ENCODE results near the gene DYNC1H1.
"Not testable (repeated sequence)": the region's sequence is repeated elsewhere in the genome, so short reads cannot be mapped to it uniquely, and the experiment has no call there.

Gene DYNC1H1

GRCh38 chr14:102043251-102044025 lies 79.1 kb downstream of the DYNC1H1 start:
- no peak for DNase-seq

DNA sequence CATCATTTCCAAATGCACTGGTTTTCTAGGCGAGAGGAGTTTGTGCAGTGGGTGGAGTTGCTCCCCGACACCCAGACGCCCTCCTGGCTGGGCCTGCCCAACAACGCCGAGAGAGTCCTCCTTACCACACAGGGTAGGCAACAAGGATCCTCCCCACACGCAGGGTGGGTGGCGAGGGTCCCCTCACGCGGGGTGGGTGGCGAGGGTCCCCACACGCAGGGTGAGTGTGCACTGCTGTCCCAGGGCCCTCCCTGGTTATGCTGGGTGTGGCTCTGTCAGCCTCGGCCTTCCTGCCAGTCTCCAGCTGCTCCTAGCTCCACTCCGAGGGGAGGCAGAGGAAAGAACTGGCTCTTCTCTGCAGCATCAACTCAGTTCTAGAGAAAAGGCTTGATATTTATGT lies 80.2 kb downstream of the DYNC1H1 start:
- DNase-seq, result no peak

- DNase-seq, result peak in 1 of 2 experiments; percentile 9
These were observed 82.2 kb downstream of the DYNC1H1 start for GRCh38 chr14:102046337-102047278.

DNA sequence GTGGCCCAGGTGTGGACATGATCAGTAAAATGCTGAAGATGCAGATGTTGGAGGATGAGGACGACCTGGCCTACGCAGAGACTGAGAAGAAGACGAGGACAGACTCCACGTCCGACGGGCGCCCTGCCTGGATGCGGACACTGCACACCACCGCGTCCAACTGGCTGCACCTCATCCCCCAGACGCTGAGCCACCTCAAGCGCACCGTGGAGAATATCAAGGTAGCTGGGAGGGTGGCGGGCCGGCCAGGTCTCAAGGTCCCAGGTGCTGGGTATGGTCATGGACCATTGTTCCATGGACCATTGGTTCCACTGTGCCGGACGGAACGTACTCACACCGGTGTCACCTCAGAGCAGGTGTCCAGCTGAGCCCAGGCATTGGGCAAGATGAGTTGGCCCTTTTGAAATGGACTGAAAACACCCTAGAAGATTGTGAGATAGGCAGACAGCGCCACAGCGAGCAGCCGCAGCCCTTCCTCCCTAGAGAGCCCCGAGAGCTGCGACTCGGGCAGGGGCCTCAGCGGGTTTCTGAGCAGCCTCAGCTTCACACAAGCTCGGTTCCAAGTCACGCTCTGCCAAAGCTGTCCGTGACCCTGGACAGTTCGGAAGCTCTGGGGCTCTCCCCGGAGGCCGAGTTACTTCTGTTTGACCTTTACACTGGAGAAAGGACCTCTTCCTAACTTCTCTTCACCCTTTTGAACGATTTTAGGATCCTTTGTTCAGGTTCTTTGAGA lies 83.6 kb downstream of the DYNC1H1 start:
- no peak for DNase-seq

- DNase-seq, result no peak
These were observed 85.1 kb downstream of the DYNC1H1 start for GRCh38 chr14:102049258-102050025.

DNA sequence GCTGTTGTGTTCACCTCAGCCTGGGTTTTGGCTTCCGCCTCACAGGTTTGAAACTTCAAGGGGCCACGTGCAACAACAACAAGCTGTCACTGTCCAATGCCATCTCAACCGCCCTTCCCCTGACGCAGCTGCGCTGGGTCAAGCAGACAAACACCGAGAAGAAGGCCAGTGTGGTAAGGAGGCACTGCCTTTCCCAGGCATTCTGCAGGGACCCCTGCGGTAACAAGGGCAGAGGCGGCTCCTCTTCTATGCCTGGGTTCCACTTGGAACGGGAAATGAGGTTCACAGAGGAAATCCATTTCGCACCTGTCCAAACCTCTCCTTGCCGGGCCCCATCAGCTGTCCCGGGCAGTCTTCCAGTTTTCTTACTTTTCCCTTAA lies 85.6 kb downstream of the DYNC1H1 start:
- no peak for DNase-seq

DNA sequence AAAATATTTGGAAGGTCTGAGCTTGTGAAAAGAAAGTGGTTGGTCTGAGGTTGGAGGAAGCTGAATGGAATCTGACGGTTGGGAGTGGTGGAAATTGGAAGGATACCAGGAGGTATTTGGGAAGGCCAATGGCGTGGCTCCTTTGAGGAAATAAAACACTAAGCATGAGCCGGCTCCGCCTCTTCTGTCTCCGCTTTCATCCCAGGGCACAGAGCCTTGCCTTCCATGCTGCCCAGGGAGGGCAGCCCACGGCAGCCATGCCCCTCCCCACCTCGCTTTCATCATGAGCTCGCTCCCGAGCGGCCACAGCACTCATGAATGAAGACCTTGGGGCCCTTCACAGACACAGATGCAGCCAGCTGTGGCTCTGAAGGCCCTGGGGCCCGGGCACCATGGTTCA lies 86.3 kb downstream of the DYNC1H1 start:
- no peak for DNase-seq

DNA sequence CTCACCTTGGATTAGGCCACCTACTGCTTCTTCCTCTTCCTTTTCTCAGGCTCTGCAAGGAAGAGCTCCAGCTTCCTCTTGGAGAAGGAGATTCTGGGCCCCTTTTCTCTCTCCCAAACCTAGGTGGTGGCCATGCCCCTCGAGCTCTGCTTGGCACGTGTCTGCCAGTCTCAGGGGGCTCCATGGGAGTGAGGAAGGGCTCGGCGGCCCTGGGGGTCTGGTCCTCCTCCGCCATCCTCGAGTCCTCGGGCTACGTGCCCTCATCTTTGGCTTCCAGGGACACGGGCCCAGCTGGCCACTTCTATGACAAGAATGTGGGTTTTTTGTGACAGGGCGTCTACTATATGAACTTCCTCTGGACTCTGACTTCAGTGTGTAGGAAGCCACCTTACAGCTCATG lies 88.1 kb downstream of the DYNC1H1 start:
- DNase-seq, result no peak

- DNase-seq, result no peak
These were observed 91.0 kb downstream of the DYNC1H1 start for GRCh38 chr14:102055181-102055901.

DNA sequence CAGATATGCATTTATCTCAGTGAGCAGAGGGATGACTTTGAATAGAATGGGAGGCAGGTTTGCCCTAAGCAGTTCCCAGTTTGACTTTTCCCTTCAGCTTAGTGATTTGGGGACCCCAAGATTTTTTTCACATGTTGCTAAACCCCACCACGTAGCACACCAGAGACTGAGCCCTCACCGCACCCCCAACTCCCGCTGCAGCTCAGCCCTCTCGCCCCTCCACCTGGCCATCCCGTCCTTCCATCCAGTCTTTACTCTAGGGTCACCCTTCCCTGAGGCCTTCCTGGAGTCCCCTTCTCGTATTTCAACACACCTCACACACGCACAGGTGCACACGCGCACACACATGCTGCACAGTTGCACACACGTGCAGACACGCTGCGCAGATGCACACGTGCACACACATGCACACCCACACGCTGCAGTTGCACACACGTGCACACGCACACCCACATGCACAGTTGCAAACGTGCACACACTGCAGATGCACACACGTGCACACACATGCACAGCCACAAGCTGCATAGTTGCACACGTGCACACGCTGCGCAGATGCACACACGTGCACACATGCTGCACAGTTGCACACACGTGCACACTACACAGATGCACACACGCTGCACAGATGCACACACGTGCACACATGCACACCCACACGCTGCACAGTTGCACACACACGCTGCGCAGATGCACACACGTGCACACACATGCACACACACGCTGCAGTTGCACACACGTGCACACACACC lies 92.5 kb downstream of the DYNC1H1 start:
- no peak for DNase-seq

- DNase-seq, result no peak
These were observed 93.2 kb downstream of the DYNC1H1 start for GRCh38 chr14:102057480-102058114.

- DNase-seq, result no peak
These were observed 93.8 kb downstream of the DYNC1H1 start for GRCh38 chr14:102058146-102058545.

GRCh38 chr14:102058961-102059360 lies 94.6 kb downstream of the DYNC1H1 start:
- DNase-seq, result no peak

DNA sequence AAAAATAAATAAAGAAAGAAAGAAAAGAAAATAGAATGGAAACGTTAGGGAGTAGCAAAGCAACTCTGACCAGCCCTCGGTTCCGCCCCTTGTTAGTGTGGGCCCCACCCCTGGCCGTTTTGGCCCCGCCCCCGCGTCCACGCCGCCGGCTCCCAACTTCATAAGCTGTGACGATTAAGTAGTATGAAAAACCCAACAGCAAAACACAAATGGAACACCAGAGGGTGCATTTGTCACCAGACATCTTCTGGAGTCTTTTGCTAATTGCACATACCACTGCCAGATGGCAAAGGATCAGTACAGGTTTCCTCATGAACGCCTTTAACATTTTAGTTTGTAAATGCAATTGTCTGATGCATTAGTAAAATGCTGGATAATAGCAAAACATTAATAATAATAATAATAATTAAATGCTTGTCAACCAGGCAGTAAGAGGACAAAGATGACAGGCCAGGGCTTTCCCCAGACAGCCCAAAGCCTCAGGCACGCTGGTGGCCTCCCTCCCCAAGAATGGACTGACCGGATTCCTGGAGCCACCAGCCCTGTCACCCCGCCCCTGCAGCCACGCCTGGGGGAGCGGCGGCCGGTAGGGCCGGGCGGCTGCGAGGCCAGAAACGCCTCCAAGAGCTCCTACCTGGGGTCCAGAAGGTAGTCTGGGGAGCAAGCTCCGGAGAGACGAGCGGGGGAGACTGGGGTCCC lies 98.9 kb downstream of the DYNC1H1 start:
- DNase-seq, result peak; percentile 60 to 64

- DNase-seq, result no peak
These were observed 99.5 kb downstream of the DYNC1H1 start for GRCh38 chr14:102063808-102064429.

DNA sequence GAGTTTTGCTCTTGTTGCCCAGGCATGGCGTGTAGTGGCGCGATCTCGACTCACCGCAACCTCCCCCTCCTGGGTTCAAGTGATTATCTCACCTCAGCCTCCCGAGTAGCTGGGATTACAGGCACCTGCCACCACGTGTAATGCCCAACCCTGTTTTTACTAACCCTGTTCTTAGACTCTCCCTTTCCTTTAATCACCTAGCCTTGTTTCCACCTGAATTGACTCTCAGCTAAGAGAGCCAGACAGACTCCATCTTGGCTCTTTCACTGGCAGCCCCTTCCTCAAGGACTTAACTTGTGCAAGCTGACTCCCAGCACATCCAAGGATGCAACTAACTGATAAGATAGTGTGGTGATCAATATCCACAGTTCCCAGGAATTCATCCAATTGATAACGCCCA lies 100.2 kb downstream of the DYNC1H1 start:
- not testable (repeated sequence) for DNase-seq

DNA sequence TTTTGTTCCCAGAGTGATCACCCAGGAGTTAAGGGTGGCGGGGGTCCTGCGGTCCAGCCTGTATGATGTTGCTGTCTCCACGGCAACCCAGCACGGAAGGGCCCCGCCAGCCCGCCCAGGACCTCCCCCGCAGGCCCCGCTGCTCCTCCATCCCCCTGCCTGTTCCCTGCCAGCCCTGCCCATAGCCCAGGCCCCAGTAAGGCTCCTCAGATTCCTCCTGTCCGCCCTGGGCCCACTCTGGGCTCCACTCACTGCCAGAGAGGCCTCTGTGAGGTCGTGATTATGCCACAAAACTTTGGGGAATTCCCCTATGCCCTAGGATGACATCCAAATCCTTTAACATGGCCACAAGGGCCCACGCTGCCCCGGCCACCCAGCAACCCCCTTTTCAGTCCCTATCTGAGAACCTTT lies 101.7 kb downstream of the DYNC1H1 start:
- no peak for DNase-seq

DNA sequence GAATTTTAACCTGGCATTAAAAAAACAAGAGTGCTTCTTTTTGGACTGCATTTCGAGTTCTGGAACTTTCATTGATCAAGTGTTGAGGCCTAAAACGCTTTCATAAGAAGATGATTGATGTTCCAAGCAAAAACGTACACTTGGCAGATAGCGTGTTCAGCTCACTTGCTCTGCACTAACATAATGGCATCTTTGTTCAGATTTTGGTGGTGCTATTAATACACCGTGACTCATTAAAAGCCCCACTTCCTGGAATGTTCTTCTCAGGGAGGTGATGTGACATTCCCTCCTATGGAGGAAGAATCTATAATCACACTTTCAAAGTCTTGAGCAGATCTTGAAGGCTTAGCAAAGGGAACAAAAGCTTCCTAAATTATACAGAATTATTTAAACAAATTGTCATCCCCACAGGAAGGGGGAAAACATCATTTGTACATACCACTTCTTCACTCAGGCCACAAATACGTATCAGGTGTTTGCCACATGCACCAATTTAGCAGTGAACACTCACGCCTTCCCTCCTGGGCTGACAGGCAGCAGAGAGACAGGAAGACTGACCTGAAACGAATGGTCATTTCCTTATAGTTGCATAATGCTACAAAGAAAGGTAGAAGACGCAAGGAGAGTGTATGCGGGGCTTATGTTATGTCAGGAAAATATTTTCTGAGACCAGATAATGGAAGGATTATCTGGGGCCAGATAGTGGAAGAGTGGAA lies 107.1 kb downstream of the DYNC1H1 start:
- no peak for DNase-seq

Measured in stimulated activated CD4-positive, alpha-beta T cell treated with anti-CD3 and anti-CD28 coated beads, Interleukin-4, amount 100 ng/mL, for 4 hours (primary cell).